ENCODE data around the gene TMEM72. TPM values are rescaled to one million over a fixed set of nuclear protein-coding genes. Genes with fewer than 3 reads are reported as not detected.
A peak's percentile ranks its signal among the peaks of the same experiment; 100 is the strongest.
"Not testable (repeated sequence)": the region's sequence is repeated elsewhere in the genome, so short reads cannot be mapped to it uniquely, and the experiment has no call there.

TMEM72 gene
- total RNA-seq, 1 experiment from 2014 or later: not detected

DNA sequence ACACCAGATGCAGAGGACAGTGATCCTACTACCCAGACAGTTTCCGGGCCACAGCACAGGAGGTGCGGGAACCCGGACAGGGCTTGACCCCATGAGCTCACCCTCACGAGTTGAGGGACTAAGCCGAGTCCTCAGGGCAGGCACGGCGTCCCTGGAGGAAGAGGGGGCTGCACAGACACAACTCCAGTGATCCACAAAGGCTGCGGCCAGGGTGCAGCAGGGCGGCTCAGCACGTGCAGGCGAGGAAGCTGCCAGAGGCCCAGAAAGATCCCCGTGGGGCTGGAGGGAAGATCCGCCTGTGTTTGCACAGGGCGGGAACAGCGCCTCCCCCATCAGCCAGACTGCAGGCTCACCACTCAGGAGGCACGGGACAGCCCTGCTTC is 45.9 kb upstream of the TMEM72 start:
- TF ChIP-seq, protein P1, sequence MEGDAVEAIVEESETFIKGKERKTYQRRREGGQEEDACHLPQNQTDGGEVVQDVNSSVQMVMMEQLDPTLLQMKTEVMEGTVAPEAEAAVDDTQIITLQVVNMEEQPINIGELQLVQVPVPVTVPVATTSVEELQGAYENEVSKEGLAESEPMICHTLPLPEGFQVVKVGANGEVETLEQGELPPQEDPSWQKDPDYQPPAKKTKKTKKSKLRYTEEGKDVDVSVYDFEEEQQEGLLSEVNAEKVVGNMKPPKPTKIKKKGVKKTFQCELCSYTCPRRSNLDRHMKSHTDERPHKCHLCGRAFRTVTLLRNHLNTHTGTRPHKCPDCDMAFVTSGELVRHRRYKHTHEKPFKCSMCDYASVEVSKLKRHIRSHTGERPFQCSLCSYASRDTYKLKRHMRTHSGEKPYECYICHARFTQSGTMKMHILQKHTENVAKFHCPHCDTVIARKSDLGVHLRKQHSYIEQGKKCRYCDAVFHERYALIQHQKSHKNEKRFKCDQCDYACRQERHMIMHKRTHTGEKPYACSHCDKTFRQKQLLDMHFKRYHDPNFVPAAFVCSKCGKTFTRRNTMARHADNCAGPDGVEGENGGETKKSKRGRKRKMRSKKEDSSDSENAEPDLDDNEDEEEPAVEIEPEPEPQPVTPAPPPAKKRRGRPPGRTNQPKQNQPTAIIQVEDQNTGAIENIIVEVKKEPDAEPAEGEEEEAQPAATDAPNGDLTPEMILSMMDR (IDR thresholded peaks at IDR 0.05; ENCODE audit: insufficient read depth in 1 of 2, low read depth in 1 of 2, low read length in 1 of 2, severe bottlenecking in 1 of 2, unreplicated experiment in 1 of 2): no peak
- Histone ChIP-seq H3K4me3 (ENCODE audit: low read depth, low read length) (no peak overlapping the region), H3K27me3 (replicated peaks; ENCODE audit: control insufficient read depth, insufficient read depth, low read length) (peaks cover 4% of the 10 kb centered on the region; the same call in 1 of the 2 replicates), H3K36me3 (ENCODE audit: control insufficient read depth, insufficient read depth, low read length) (no peaks in the 10 kb centered on the region), H3K4me1 (peaks cover 15% of the 10 kb centered on the region), H3K9me3 (no peaks in the 10 kb centered on the region)
- BruUV-seq (replicated peaks): no TSS peak
- peaks cover 11% of the 10 kb centered on the region for H3K4me1 Mint-ChIP-seq (ENCODE audit: low read depth, unreplicated experiment)
- ChIA-PET CTCF (interaction anchor here (1.0 to 4.2 kb wide), 3 partner anchors 59 to 141 kb away, joined by 3 to 51 read pairs (median 4); no protein-coding TSS in a partner anchor), POLR2A (no interaction called here)
- H3K27ac Mint-ChIP-seq (ENCODE audit: unreplicated experiment): no peak overlapping the region
- intact Hi-C loops (cut with micrococcal nuclease; ENCODE audit: unreplicated experiment): loop anchor here (1.0 to 2.0 kb wide), 3 partner anchors 14 to 1194 kb away; no protein-coding TSS in a partner anchor
- H3K27me3 Mint-ChIP-seq (ENCODE audit: insufficient read depth, unreplicated experiment): peaks cover 38% of the 10 kb centered on the region
- H3K36me3 Mint-ChIP-seq (ENCODE audit: insufficient read depth, unreplicated experiment): no peaks in the 10 kb centered on the region
- peak in 1 of 2 experiments; percentile 27 for DNase-seq
- H3K4me3 Mint-ChIP-seq (ENCODE audit: unreplicated experiment): peak overlapping the region; percentile 84
- no peaks in the 10 kb centered on the region for H3K9me3 Mint-ChIP-seq (ENCODE audit: unreplicated experiment)

DNA sequence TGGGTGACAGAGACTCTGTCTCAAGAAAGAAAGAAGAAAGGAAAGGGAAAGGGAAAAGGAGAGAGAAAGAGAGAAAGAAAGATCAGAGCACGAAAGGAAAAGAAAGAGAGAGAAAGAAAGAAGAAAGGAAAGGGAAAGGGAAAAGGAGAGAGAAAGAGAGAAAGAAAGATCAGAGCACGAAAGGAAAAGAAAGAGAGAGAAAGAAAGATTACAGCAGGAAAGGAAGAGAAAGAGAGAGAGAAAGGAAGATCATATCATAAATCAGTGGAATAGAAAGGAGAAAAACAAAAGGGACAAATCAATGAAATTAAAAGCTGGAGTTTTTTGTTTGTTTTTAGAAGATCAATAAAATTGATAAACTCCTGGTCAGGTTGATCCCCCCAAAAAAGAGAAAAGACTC is 44.8 kb upstream of the TMEM72 start:
- H3K4me3 ChIP-seq (ENCODE audit: low read depth, low read length); H3K36me3 ChIP-seq (ENCODE audit: control insufficient read depth, insufficient read depth, low read length); H3K9me3 Mint-ChIP-seq (ENCODE audit: unreplicated experiment); intact Hi-C loops (cut with micrococcal nuclease; ENCODE audit: unreplicated experiment); H3K27me3 ChIP-seq (replicated peaks; ENCODE audit: control insufficient read depth, insufficient read depth, low read length); H3K4me3 Mint-ChIP-seq (ENCODE audit: unreplicated experiment); BruUV-seq (replicated peaks); CTCF ChIA-PET; H3K36me3 Mint-ChIP-seq (ENCODE audit: insufficient read depth, unreplicated experiment); H3K9me3 ChIP-seq; POLR2A ChIA-PET; H3K27ac Mint-ChIP-seq (ENCODE audit: unreplicated experiment); DNase-seq: not testable (repeated sequence)
- peaks cover 15% of the 10 kb centered on the region for H3K4me1 ChIP-seq
- Mint-ChIP-seq H3K27me3 (ENCODE audit: insufficient read depth, unreplicated experiment) (peaks cover 43% of the 10 kb centered on the region), H3K4me1 (ENCODE audit: low read depth, unreplicated experiment) (peaks cover 11% of the 10 kb centered on the region)

- peaks cover 2% of the 10 kb centered on the region; the same call in 1 of the 2 replicates for H3K27me3 ChIP-seq (replicated peaks; ENCODE audit: control insufficient read depth, insufficient read depth, low read length)
- H3K9me3 Mint-ChIP-seq (ENCODE audit: unreplicated experiment): no peaks in the 10 kb centered on the region
- POLR2A ChIA-PET: no interaction called here
- peaks cover 7% of the 10 kb centered on the region for H3K4me1 ChIP-seq
- DNase-seq: no peak
- no peaks in the 10 kb centered on the region for H3K4me1 Mint-ChIP-seq (ENCODE audit: low read depth, unreplicated experiment)
- TF ChIP-seq, protein P1 (IDR thresholded peaks at IDR 0.05; ENCODE audit: insufficient read depth in 1 of 2, low read depth in 1 of 2, low read length in 1 of 2, severe bottlenecking in 1 of 2, unreplicated experiment in 1 of 2): no peak
- no TSS peak for BruUV-seq (replicated peaks)
- no peaks in the 10 kb centered on the region for H3K36me3 Mint-ChIP-seq (ENCODE audit: insufficient read depth, unreplicated experiment)
- H3K27ac Mint-ChIP-seq (ENCODE audit: unreplicated experiment): no peak overlapping the region
- peaks cover 6% of the 10 kb centered on the region; the same call in 1 of the 2 replicates for H3K9me3 ChIP-seq
- no peaks in the 10 kb centered on the region for H3K36me3 ChIP-seq (ENCODE audit: control insufficient read depth, insufficient read depth, low read length)
- peaks cover 38% of the 10 kb centered on the region for H3K27me3 Mint-ChIP-seq (ENCODE audit: insufficient read depth, unreplicated experiment)
- intact Hi-C loops (cut with micrococcal nuclease; ENCODE audit: unreplicated experiment): no loop called here
- H3K4me3 Mint-ChIP-seq (ENCODE audit: unreplicated experiment): no peak overlapping the region
- H3K4me3 ChIP-seq (ENCODE audit: low read depth, low read length): no peak overlapping the region
- CTCF ChIA-PET: no interaction called here
These were observed 41.1 kb upstream of the TMEM72 start for GRCh38 chr10:44870031-44870430.

DNA sequence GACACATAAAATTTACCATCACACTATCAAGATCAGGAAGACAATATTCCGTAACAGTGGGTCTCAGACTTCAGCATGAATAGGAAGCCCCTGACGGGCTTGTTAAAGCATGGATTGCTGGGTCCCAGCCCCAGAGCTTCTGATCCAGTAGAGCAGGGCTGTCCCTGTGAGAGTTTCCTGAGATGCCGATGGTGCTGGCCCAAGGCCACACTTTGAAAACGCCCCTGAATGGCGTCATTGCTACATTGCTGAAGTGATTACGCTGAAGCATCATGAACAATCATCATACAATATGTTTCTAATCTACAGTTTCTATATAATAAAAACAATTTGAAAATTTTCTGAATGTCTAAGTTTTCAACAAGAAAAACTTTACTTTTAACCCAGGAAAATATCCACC is 38.0 kb upstream of the TMEM72 start:
- TF ChIP-seq, protein P1 (IDR thresholded peaks at IDR 0.05; ENCODE audit: insufficient read depth in 1 of 2, low read depth in 1 of 2, low read length in 1 of 2, severe bottlenecking in 1 of 2, unreplicated experiment in 1 of 2): no peak
- BruUV-seq (replicated peaks): no TSS peak
- intact Hi-C loops (cut with micrococcal nuclease; ENCODE audit: unreplicated experiment): no loop called here
- ChIA-PET CTCF (no interaction called here), POLR2A (no interaction called here)
- H3K4me3 ChIP-seq (ENCODE audit: low read depth, low read length): no peak overlapping the region
- no peaks in the 10 kb centered on the region for H3K4me1 ChIP-seq
- Mint-ChIP-seq H3K4me3 (ENCODE audit: unreplicated experiment) (no peak overlapping the region), H3K27ac (ENCODE audit: unreplicated experiment) (no peak overlapping the region), H3K27me3 (ENCODE audit: insufficient read depth, unreplicated experiment) (peaks cover 24% of the 10 kb centered on the region), H3K36me3 (ENCODE audit: insufficient read depth, unreplicated experiment) (no peaks in the 10 kb centered on the region), H3K4me1 (ENCODE audit: low read depth, unreplicated experiment) (no peaks in the 10 kb centered on the region), H3K9me3 (ENCODE audit: unreplicated experiment) (no peaks in the 10 kb centered on the region)
- no peaks in the 10 kb centered on the region for H3K36me3 ChIP-seq (ENCODE audit: control insufficient read depth, insufficient read depth, low read length)
- peaks cover 6% of the 10 kb centered on the region; the same call in 1 of the 2 replicates for H3K9me3 ChIP-seq
- peaks cover 2% of the 10 kb centered on the region; the same call in 1 of the 2 replicates for H3K27me3 ChIP-seq (replicated peaks; ENCODE audit: control insufficient read depth, insufficient read depth, low read length)
- no peak for DNase-seq
